ENCODE results near the gene DMD.

The DMD gene

DNA sequence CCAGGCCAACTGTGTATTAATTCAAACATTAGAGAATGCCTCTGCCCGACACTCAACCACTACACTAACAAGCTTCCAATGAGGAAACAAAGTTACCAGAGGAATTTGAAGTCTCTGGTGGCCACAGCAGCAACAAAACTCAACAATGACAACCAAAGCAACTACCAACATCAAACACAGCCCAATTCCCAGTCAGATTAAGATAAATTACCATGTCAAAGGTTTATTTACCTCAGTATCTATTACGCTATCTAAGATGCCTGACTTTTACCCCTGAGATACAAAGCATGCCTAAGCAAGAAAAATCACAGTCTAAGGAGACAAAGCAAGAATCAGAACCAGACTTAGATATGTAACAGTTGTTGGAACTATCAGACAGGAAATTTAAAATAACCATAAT lies 1909.4 kb downstream of the DMD start:
- no peak overlapping the region for H3K4me3 ChIP-seq (ENCODE audit: low read depth, low read length)
- DNase-seq (ENCODE audit: low read depth): no peak
- TF ChIP-seq, protein P1, sequence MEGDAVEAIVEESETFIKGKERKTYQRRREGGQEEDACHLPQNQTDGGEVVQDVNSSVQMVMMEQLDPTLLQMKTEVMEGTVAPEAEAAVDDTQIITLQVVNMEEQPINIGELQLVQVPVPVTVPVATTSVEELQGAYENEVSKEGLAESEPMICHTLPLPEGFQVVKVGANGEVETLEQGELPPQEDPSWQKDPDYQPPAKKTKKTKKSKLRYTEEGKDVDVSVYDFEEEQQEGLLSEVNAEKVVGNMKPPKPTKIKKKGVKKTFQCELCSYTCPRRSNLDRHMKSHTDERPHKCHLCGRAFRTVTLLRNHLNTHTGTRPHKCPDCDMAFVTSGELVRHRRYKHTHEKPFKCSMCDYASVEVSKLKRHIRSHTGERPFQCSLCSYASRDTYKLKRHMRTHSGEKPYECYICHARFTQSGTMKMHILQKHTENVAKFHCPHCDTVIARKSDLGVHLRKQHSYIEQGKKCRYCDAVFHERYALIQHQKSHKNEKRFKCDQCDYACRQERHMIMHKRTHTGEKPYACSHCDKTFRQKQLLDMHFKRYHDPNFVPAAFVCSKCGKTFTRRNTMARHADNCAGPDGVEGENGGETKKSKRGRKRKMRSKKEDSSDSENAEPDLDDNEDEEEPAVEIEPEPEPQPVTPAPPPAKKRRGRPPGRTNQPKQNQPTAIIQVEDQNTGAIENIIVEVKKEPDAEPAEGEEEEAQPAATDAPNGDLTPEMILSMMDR (IDR thresholded peaks at IDR 0.05; ENCODE audit: insufficient read depth, low read depth, low read length, missing control alignments): no peak

DNA sequence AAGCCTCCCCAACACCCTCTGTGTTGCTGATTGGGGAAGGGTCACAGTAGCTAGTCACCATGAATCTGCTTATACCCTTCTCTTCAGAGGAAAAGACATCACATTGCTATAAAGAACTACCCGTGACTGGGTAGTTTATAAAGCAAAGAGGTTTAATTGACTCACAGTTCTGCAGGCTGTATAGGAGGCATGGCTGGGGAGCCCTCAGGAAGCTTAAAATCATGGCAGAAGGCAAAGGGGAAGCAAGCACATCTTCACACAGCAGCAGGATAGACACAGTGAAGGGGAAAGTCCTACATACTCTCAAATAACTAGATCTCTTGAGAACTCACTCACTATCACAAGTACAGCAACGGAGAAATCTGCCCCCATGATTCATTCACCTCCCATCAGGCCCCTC lies 1910.1 kb downstream of the DMD start:
- TF ChIP-seq, protein P1 (IDR thresholded peaks at IDR 0.05; ENCODE audit: insufficient read depth, low read depth, low read length, missing control alignments): no peak
- no peak for DNase-seq (ENCODE audit: low read depth)

DNA sequence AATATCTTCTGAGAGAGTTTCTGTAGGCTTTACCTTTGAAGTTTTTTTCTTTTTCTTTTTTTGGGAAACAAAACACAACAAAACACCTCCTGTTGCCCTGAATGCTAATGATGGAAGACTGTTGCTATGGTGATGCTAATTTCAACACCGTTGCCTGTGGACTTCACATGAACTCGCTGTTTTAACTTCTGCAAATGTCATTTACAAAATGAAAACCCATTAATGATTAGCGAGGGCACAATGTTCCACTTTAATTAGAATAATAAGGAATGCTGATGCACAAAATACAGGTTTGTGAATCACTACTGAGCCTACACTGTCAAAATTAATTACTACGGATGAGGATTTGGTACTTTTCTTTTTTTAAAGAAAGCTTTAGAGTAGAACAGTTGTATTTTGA lies 1912.4 kb downstream of the DMD start:
- no peak for DNase-seq (ENCODE audit: low read depth)
- TF ChIP-seq, protein P1 (IDR thresholded peaks at IDR 0.05; ENCODE audit: insufficient read depth, low read depth, low read length, missing control alignments): no peak

More for the DNA sequence above, 1910.1 kb downstream of the DMD start:
- H3K4me3 ChIP-seq (ENCODE audit: low read depth, low read length): no peak overlapping the region

DNA sequence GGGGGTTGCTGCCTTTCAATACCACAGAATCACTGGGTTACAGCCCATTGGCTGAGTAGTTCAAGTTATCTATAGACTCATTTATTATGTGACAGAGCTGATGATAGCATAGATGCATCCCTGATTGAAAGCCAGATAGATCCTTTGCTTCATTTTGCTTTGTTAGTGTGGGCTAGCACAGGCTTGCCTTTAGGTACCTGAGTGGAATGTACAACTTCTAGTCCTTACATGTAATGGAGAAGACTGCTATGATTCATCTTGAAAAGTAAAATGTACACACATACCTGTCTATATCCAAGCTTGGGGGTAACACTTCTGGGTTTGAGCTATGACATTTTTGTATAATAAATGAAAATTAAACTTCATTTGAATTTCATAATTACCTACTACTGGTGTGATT lies 1913.5 kb downstream of the DMD start:
- DNase-seq (ENCODE audit: low read depth): no peak
- H3K4me3 ChIP-seq (ENCODE audit: low read depth, low read length): no peak overlapping the region
- TF ChIP-seq, protein P1 (IDR thresholded peaks at IDR 0.05; ENCODE audit: insufficient read depth, low read depth, low read length, missing control alignments): no peak

More for the DNA sequence above, 1912.4 kb downstream of the DMD start:
- H3K4me3 ChIP-seq (ENCODE audit: low read depth, low read length): no peak overlapping the region

DNA sequence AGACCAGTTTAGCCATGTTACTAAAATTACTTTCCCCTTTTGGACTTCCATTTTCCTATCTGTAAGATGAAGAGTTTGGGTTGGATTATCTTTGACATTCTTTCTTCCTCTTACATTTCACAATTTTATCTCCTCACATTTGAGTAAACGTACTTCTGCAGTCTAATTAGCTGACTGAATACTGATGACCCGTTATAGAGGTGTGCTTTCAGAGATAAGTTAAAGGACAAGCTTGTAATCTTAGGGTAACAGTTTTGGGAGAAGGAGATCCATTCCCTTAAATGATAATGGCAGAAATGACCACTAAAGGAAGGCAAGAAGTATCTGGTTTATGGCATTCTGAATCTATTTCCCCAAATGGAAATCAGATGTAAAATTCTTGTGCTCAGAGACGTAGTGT lies 1916.9 kb downstream of the DMD start:
- TF ChIP-seq, protein P1 (IDR thresholded peaks at IDR 0.05; ENCODE audit: insufficient read depth, low read depth, low read length, missing control alignments): no peak

DNA sequence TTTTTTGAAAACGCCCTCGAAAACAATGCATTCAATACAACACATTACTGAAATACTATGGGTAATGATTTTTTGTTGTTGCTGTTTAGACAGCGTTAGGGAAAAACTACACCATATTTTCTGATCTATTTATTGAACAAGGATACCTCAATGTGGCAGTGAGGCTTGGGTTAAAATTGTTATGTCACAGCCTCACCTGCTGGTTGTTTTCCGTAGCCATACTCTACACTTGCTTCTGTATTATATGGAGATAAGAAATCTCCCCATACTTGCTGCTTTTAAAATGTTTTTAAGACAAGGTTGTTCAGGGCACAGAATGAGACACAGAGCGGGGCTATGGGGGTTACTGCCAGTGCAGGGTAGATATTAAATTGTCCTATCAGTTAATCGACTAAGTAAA lies 1917.9 kb downstream of the DMD start:
- DNase-seq (ENCODE audit: low read depth): peak; percentile 23
- TF ChIP-seq, protein P1 (IDR thresholded peaks at IDR 0.05; ENCODE audit: insufficient read depth, low read depth, low read length, missing control alignments): peak; percentile 55
- H3K4me3 ChIP-seq (ENCODE audit: low read depth, low read length): no peak overlapping the region

More for the DNA sequence above, 1916.9 kb downstream of the DMD start:
- H3K4me3 ChIP-seq (ENCODE audit: low read depth, low read length): no peak overlapping the region
- no peak for DNase-seq (ENCODE audit: low read depth)

DNA sequence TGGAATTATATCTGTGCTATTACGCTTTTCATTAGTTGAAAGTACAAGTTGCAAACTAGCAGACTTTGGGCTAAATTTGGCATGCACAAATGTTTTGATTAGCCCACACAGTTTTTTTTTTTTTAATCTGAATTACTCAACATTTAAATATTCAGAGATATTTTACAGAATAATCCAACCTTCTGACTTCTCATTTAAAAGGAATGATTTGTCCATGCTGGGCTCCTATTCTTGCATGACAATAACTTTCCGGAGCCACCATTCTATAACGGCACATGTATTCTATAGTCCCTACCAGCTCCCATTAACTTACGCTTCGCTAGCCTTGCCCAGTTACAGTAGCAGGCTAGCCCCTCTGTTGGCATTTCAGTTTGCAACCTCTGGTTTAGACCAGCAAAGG lies 1920.2 kb downstream of the DMD start:
- TF ChIP-seq, protein P1 (IDR thresholded peaks at IDR 0.05; ENCODE audit: insufficient read depth, low read depth, low read length, missing control alignments): no peak
- no peak overlapping the region for H3K4me3 ChIP-seq (ENCODE audit: low read depth, low read length)
- DNase-seq (ENCODE audit: low read depth): no peak
